CD14-positive monocyte (primary cell): ENCODE results near the gene GLG1. TPM values are rescaled to one million over a fixed set of nuclear protein-coding genes. Genes with fewer than 3 reads are reported as not detected.

Experiments
- DNase-seq, 3 donors: peaks; one replicate each; pipeline ENCODE4 v3.0.0-alpha.2; 2011 to 2022
- H2AFZ ChIP-seq: 2 replicates; pipeline ENCODE4 v1.6.0; 2012; ENCODE audit warnings: mild to moderate bottlenecking, low read depth, low read length, inconsistent platforms; ENCODE audit not compliant: insufficient read depth, poor library complexity, severe bottlenecking
- H3K27ac ChIP-seq, 2 donors: 1 replicate in 1 of 2; 2 replicates in 1 of 2; pipeline ENCODE4 v1.5.1; 2012 to 2013; ENCODE audit warnings: low read length in 2 of 2, control low read depth in 1 of 2, inconsistent platforms in 1 of 2, low read depth in 1 of 2, mild to moderate bottlenecking in 1 of 2
- H3K27me3 ChIP-seq, 2 donors: one replicate each; pipeline versions ENCODE4 v1.6.0 to v1.6.1; 2011 to 2013; ENCODE audit warnings: low read length in 2 of 2; ENCODE audit not compliant: control insufficient read depth in 2 of 2, insufficient read depth in 2 of 2
- H3K36me3 ChIP-seq, 2 donors: replicated peaks in 1 of 2; 1 replicate in 1 of 2; 2 replicates in 1 of 2; pipeline versions ENCODE4 v1.5.1 to v1.6.1; 2012 to 2013; ENCODE audit warnings: low read length in 2 of 2, control low read depth in 1 of 2, inconsistent platforms in 1 of 2, mild to moderate bottlenecking in 1 of 2; ENCODE audit not compliant: insufficient read depth in 2 of 2, control insufficient read depth in 1 of 2
- H3K4me1 ChIP-seq, 2 donors: 1 replicate in 1 of 2; 2 replicates in 1 of 2; pipeline versions ENCODE4 v1.5.1 to v1.6.1; 2012 to 2013; ENCODE audit warnings: low read length in 2 of 2, control low read depth in 1 of 2, inconsistent platforms in 1 of 2, mild to moderate bottlenecking in 1 of 2, moderate library complexity in 1 of 2; ENCODE audit not compliant: insufficient read depth in 2 of 2, control insufficient read depth in 1 of 2
- H3K4me2 ChIP-seq: replicated peaks from 2 replicates; pipeline ENCODE3; 2012; ENCODE audit warnings: low read length, moderate library complexity, mild to moderate bottlenecking; ENCODE audit not compliant: poor library complexity, severe bottlenecking; ENCODE audit errors: extremely low read depth
- H3K4me3 ChIP-seq, 3 experiments: fragments of 200-600 bp in 1 of 3; sonication (generic) in 1 of 3; replicated peaks in 1 of 3; 1 replicate in 2 of 3; 2 replicates in 1 of 3; pipeline ENCODE4 v1.5.1; 2011 to 2013; ENCODE audit warnings: low read length in 3 of 3, mild to moderate bottlenecking in 3 of 3, control low read depth in 2 of 3, low read depth in 2 of 3, inconsistent platforms in 1 of 3, moderate library complexity in 1 of 3
- H3K79me2 ChIP-seq: 2 replicates; pipeline ENCODE4 v1.6.0; 2012; ENCODE audit warnings: mild to moderate bottlenecking, control low read depth, inconsistent platforms, low read length, moderate library complexity; ENCODE audit not compliant: insufficient read depth
- H3K9ac ChIP-seq: 2 replicates; pipeline ENCODE4 v1.6.0; 2017; ENCODE audit warnings: low read length, mild to moderate bottlenecking; ENCODE audit not compliant: insufficient read depth, poor library complexity, severe bottlenecking
- H3K9me3 ChIP-seq, 2 donors: replicated peaks in 1 of 2; 1 replicate in 1 of 2; 2 replicates in 1 of 2; pipeline versions ENCODE4 v1.5.1 to v1.6.1; 2012 to 2013; ENCODE audit warnings: low read length in 2 of 2, control low read depth in 1 of 2; ENCODE audit not compliant: control insufficient read depth in 1 of 2, insufficient read depth in 1 of 2
- H4K20me1 ChIP-seq: 2 replicates; pipeline ENCODE4 v1.6.0; 2012; ENCODE audit warnings: mild to moderate bottlenecking, low read length, control low read depth, moderate library complexity; ENCODE audit not compliant: insufficient read depth
- H3K27ac Mint-ChIP-seq, 7 donors: one replicate each; pipeline ENCODE4 v1.8.0; 2020; ENCODE audit warnings: mild to moderate bottlenecking in 7 of 7, mixed read lengths in 7 of 7, moderate library complexity in 6 of 7, inconsistent platforms in 2 of 7
- H3K27me3 Mint-ChIP-seq, 3 donors: one replicate each; pipeline ENCODE4 v1.8.0; 2021 to 2022; ENCODE audit warnings: low read depth in 3 of 3, mild to moderate bottlenecking in 3 of 3, mixed read lengths in 3 of 3, moderate library complexity in 3 of 3, inconsistent platforms in 1 of 3
- H3K36me3 Mint-ChIP-seq, 2 donors: one replicate each; pipeline ENCODE4 v1.8.0; 2020; ENCODE audit warnings: mixed read lengths in 2 of 2, inconsistent platforms in 1 of 2, mild to moderate bottlenecking in 1 of 2
- H3K4me1 Mint-ChIP-seq: one replicate; pipeline ENCODE4 v1.8.0; 2020; ENCODE audit warnings: mild to moderate bottlenecking, mixed read lengths
- H3K4me3 Mint-ChIP-seq, 2 donors: one replicate each; pipeline ENCODE4 v1.8.0; 2020; ENCODE audit warnings: mild to moderate bottlenecking in 2 of 2, mixed read lengths in 2 of 2, moderate library complexity in 1 of 2
- H3K9me3 Mint-ChIP-seq, 7 donors: one replicate each; pipeline ENCODE4 v1.8.0; 2020 to 2022; ENCODE audit warnings: mixed read lengths in 7 of 7, mild to moderate bottlenecking in 6 of 7, moderate library complexity in 6 of 7, inconsistent platforms in 2 of 7
- CTCF ChIP-seq: fragments of 200-600 bp; IDR thresholded peaks from one replicate; pipeline ENCODE4 v1.8.0; 2022; ENCODE audit warnings: antibody characterized with exemption, mild to moderate bottlenecking
- WGBS: methylation state at CpG from one replicate; pipeline ENCODE4 v1.1.5; 2013; ENCODE audit warnings: missing lambda C conversion rate; ENCODE audit not compliant: insufficient coverage; 5-methylcytosine and 5-hydroxymethylcytosine counted together
- intact Hi-C, 2 donors: fragments of 100-400 bp; cut with micrococcal nuclease; formaldehyde crosslinking; loops; one replicate each; pipeline versions ENCODE4 v1.15.0 to v1.15.1; 2023
- polyA plus RNA-seq, 3 donors: library from polyadenylated mRNA; depleted of rRNA in 1 of 3; unstranded in 2 of 3; stranded (reverse) in 1 of 3; fragments of 300-500 nt in 2 of 3; fragments of >200 nt in 1 of 3; fragmentation: Illumina TruSeq in 2 of 3; gene quantifications; 1 replicate in 2 of 3; 2 replicates in 1 of 3; pipeline ENCODE4 v1.2.3, GENCODE V29; 2012 to 2021

GLG1 gene
- polyA plus RNA-seq, 3 donors, result 40.3 to 69.1 (median 51.1) TPM

GRCh38 chr16:74625500-74626350 is 18.8 kb upstream of the GLG1 start:
- peaks cover 88 to 97% of the 10 kb centered on the region in 2 donors for H3K36me3 ChIP-seq
- H2AFZ ChIP-seq, result no peak overlapping the region
- 100% methylated on average over 8 of the region's 14 CpGs for WGBS
- H4K20me1 ChIP-seq, result no peaks in the 10 kb centered on the region
- no peak overlapping the region for H3K27ac ChIP-seq
- Mint-ChIP-seq H3K4me1 (no peaks in the 10 kb centered on the region), H3K4me3 (no peak overlapping the region), H3K27me3 (no peaks in the 10 kb centered on the region), H3K36me3 (peaks cover 88 to 96% of the 10 kb centered on the region in 2 donors), H3K9me3 (no peaks in the 10 kb centered on the region), H3K27ac (peak overlapping the region in 4 of 7 donors; percentile 21 to 41 (median 28))
- no peak for DNase-seq
- H3K9me3 ChIP-seq, result no peaks in the 10 kb centered on the region
- H3K4me2 ChIP-seq, result no peak overlapping the region
- no peaks in the 10 kb centered on the region for H3K27me3 ChIP-seq
- no peak for TF ChIP-seq CTCF
- no peak overlapping the region for H3K4me3 ChIP-seq
- H3K79me2 ChIP-seq, result no peaks in the 10 kb centered on the region
- H3K9ac ChIP-seq, result no peak overlapping the region
- intact Hi-C loops, result loop anchor here (10.0 kb wide), 2 partner anchors 121 to 151 kb away; no protein-coding TSS in a partner anchor
- H3K4me1 ChIP-seq, result no peaks in the 10 kb centered on the region

- Histone ChIP-seq H3K4me1 (no peaks in the 10 kb centered on the region), H3K9ac (no peak overlapping the region), H3K4me3 (no peak overlapping the region), H3K4me2 (no peak overlapping the region), H3K27ac (no peak overlapping the region), H4K20me1 (no peaks in the 10 kb centered on the region), H3K9me3 (no peaks in the 10 kb centered on the region), H3K36me3 (peaks cover 73 to 93% of the 10 kb centered on the region in 2 donors), H3K27me3 (no peaks in the 10 kb centered on the region), H2AFZ (no peak overlapping the region), H3K79me2 (no peaks in the 10 kb centered on the region)
- no peak overlapping the region for H3K4me3 Mint-ChIP-seq
- peaks cover 75 to 93% of the 10 kb centered on the region in 2 donors for H3K36me3 Mint-ChIP-seq
- intact Hi-C loops, result loop anchor here (10.0 kb wide), 2 partner anchors 119 to 149 kb away; no protein-coding TSS in a partner anchor
- H3K9me3 Mint-ChIP-seq, result no peaks in the 10 kb centered on the region
- DNase-seq, result no peak
- H3K27ac Mint-ChIP-seq, result peak overlapping the region in 1 of 7 donors; percentile 27
- TF ChIP-seq CTCF, result no peak
- no peaks in the 10 kb centered on the region for H3K27me3 Mint-ChIP-seq
- WGBS, result 97% methylated on average over 4 of the region's 6 CpGs
- no peaks in the 10 kb centered on the region for H3K4me1 Mint-ChIP-seq
Measured at GRCh38 chr16:74623839-74624235, 16.9 kb upstream of the GLG1 start.
